ENCODE data around the gene FDXACB1. TPM values are rescaled to one million over a fixed set of nuclear protein-coding genes. Genes with fewer than 3 reads are reported as not detected.
A peak's percentile ranks its signal among the peaks of the same experiment; 100 is the strongest.

The FDXACB1 gene
- total RNA-seq, 2 donors from 2014 or later: 2.8 to 4.9 TPM

DNA sequence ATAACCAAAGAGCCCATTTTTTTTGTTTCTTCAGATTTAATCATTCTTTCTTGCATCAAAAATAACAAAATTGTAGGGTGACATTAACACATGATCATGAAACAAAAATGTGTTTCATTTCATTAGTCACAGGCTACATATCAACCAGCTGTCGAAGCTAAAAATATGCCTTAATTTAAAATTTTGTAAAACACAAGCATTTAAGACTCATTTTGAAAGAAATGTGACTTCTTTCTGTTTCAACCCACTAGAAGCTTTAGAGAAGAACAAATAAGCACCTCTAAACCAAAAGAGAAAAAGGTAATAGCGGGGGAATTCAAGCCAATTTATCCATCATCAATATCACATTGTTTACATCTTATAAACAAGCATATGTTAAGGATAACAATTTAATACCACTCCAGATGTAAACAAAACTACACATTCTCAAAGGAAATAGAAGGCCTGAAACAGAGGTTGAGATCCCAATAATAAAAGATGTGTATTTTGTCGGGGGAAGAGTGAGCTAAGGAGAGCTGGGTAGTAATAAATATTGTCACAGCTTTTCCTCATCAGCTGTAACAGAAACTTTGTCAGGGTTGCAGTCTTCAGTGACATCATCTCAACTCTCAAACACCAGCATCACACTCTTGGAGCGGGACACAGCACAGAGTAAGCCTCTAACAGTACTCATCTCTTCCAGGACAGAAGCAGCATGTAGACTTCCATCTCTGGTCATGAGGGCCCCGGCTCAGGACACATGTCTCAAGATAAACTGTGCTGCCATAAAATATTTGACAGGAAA lies 49.6 kb downstream of the FDXACB1 start:
- H3K27ac Mint-ChIP-seq: peak overlapping the region; percentile 72
- H3K27me3 Mint-ChIP-seq (ENCODE audit: low read depth): no peaks in the 10 kb centered on the region
- peak; percentile 41 to 51 for ATAC-seq (replicated peaks in 1 of 2)
- no peak for DNase-seq
- H3K9me3 Mint-ChIP-seq: no peaks in the 10 kb centered on the region
- peaks cover 21% of the 10 kb centered on the region for H3K4me1 Mint-ChIP-seq (ENCODE audit: low read depth)
- H3K36me3 Mint-ChIP-seq (ENCODE audit: insufficient read depth in 2 of 2): peaks cover 0 to 15% of the 10 kb centered on the region in 2 donors
- H3K4me3 Mint-ChIP-seq: peak overlapping the region in 1 of 2 donors; percentile 33

DNA sequence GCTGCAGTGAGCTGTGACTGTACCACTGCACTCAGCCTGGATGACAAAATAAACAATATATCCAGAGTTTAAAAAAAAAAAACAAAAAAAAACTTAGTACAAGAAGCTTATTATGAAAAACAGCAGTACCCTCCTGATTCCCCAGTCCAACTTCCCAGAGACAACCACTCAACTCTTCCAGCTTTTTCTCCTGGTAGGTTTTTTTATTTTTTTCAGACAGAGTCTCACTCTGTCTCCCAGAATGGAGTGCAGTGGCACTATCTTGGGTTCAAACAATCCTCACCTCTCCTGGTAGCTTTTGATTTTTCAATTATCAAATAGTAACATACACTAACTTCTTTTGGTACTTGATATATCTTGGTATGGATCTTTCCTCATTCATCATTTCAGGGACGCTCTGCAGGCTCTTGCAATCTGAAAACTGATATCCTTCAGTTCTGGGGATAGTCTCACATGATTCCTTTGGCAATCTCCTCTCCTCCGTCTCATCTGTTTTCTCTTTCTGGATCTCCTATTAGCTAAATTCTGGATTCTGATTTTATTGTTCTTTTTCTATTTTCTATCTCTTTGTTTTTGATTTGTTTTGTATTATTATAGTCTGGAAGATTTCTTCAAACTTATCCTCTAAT lies 52.5 kb downstream of the FDXACB1 start:
- H3K36me3 Mint-ChIP-seq (ENCODE audit: insufficient read depth in 2 of 2): peaks cover 1 to 12% of the 10 kb centered on the region in 2 donors
- no peaks in the 10 kb centered on the region for H3K9me3 Mint-ChIP-seq

More for the DNA sequence above, 52.5 kb downstream of the FDXACB1 start:
- Mint-ChIP-seq H3K4me1 (ENCODE audit: low read depth) (peaks cover 21% of the 10 kb centered on the region), H3K27me3 (ENCODE audit: low read depth) (no peaks in the 10 kb centered on the region), H3K27ac (no peak overlapping the region), H3K4me3 (no peak overlapping the region)
- no peak for ATAC-seq (replicated peaks in 1 of 2)
- no peak for DNase-seq

Other genes with a start within 250 kb of the FDXACB1 start
- gene PPP2R1B, start 112.8 kb downstream of the FDXACB1 start, total RNA-seq: 10 to 100 TPM; 29.6 to 34.7 TPM
- gene ALG9, start 7.6 kb downstream of the FDXACB1 start, total RNA-seq: 10 to 100 TPM; 46.1 to 52.5 TPM
- gene CFAP68, start 376 bp upstream of the FDXACB1 start, total RNA-seq: 10 to 100 TPM; 24.9 to 32.6 TPM
- not detected for gene CRYAB, start 32.6 kb upstream of the FDXACB1 start, total RNA-seq
- under 1 TPM in 1 of 2 donors, not detected in 1; 0.19 TPM for gene HSPB2, start 33.6 kb upstream of the FDXACB1 start, total RNA-seq
- not detected for gene C11orf52, start 39.7 kb upstream of the FDXACB1 start, total RNA-seq
- 10 to 100 TPM; 14.8 to 24.7 TPM for gene DIXDC1, start 58.2 kb upstream of the FDXACB1 start, total RNA-seq
- 10 to 100 TPM; 27.2 to 31.6 TPM for gene DLAT, start 146.2 kb upstream of the FDXACB1 start, total RNA-seq
- under 1 TPM; 0.36 to 0.39 TPM for gene PIH1D2, start 194.9 kb upstream of the FDXACB1 start, total RNA-seq
- gene NKAPD1, start 195.1 kb upstream of the FDXACB1 start, total RNA-seq: 10 to 100 TPM; 23.7 to 28.7 TPM
- gene TIMM8B, start 207.6 kb upstream of the FDXACB1 start, total RNA-seq: 10 to 100 TPM; 24.2 to 34.1 TPM
- gene SDHD, start 207.7 kb upstream of the FDXACB1 start, total RNA-seq: 100 to 1,000 TPM in 1 of 2 donors, 10 to 100 TPM in 1; 96.9 to 135 TPM